DND-41 (cell line): ENCODE results near the gene CD69.
"Not testable (repeated sequence)": the region's sequence is repeated elsewhere in the genome, so short reads cannot be mapped to it uniquely, and the experiment has no call there.

Experiments
- ATAC-seq: fragments of 200-7000 bp; cut with Tn5 transposase; 3 replicates; pipeline ENCODE4 v1.9.1; 2021; ENCODE audit warnings: low read depth; ENCODE audit not compliant: insufficient read depth
- DNase-seq: peaks from one replicate; pipeline ENCODE4 v3.0.0-alpha.2; 2020
- H2AFZ ChIP-seq: 2 replicates; pipeline ENCODE4 v1.6.0; 2012; ENCODE audit warnings: low read depth, low read length
- H3K27ac ChIP-seq: 2 replicates; pipeline ENCODE4 v1.5.1; 2012; ENCODE audit warnings: low read length, inconsistent platforms
- H3K27me3 ChIP-seq: fragments of 200-600 bp; sonication (generic); 2 replicates; pipeline ENCODE4 v1.6.0; 2012; ENCODE audit warnings: low read length, mild to moderate bottlenecking, inconsistent platforms; ENCODE audit not compliant: insufficient read depth, poor library complexity
- H3K36me3 ChIP-seq: 2 replicates; pipeline ENCODE4 v1.5.1; 2012; ENCODE audit warnings: low read length, inconsistent platforms; ENCODE audit not compliant: insufficient read depth
- H3K4me1 ChIP-seq: 2 replicates; pipeline ENCODE4 v1.5.1; 2012; ENCODE audit warnings: mild to moderate bottlenecking, low read length; ENCODE audit not compliant: insufficient read depth
- H3K4me2 ChIP-seq: 2 replicates; pipeline ENCODE4 v1.6.0; 2012; ENCODE audit warnings: mild to moderate bottlenecking, moderate library complexity, low read length, inconsistent platforms; ENCODE audit not compliant: insufficient read depth
- H3K4me3 ChIP-seq, 2 experiments: fragments of 200-600 bp in 1 of 2; shearing (Covaris generic) in 1 of 2; 2 replicates each; pipeline ENCODE4 v1.5.1; 2012 to 2016; ENCODE audit warnings: inconsistent platforms in 2 of 2, low read length in 2 of 2, mild to moderate bottlenecking in 2 of 2, low read depth in 1 of 2, moderate library complexity in 1 of 2
- H3K79me2 ChIP-seq: 2 replicates; pipeline ENCODE4 v1.6.0; 2012; ENCODE audit warnings: low read length, inconsistent platforms; ENCODE audit not compliant: insufficient read depth
- H3K9ac ChIP-seq: 2 replicates; pipeline ENCODE4 v1.6.0; 2012; ENCODE audit warnings: low read depth, mild to moderate bottlenecking, inconsistent platforms, low read length, moderate library complexity
- H3K9me3 ChIP-seq: 2 replicates; pipeline ENCODE4 v1.5.1; 2012; ENCODE audit warnings: low read length, moderate library complexity, mild to moderate bottlenecking, inconsistent platforms; ENCODE audit not compliant: insufficient read depth, severe bottlenecking
- H4K20me1 ChIP-seq: 2 replicates; pipeline ENCODE4 v1.6.0; 2012; ENCODE audit warnings: low read length; ENCODE audit not compliant: insufficient read depth
- EZH2 ChIP-seq: IDR thresholded peaks from 3 replicates; pipeline ENCODE4 v1.6.1; 2012; ENCODE audit warnings: borderline replicate concordance, low read depth, mild to moderate bottlenecking, moderate library complexity, low read length, inconsistent platforms; ENCODE audit not compliant: severe bottlenecking
- TF ChIP-seq, protein P1 (sequence below): IDR thresholded peaks from 2 replicates; pipeline ENCODE4 v1.5.1; 2012; ENCODE audit warnings: borderline replicate concordance, low read length, moderate library complexity, mild to moderate bottlenecking; ENCODE audit not compliant: poor library complexity, severe bottlenecking; ENCODE audit errors: extremely low read depth

The CD69 gene

GRCh38 chr12:9740106-9740750 is 20.5 kb downstream of the CD69 start:
- no peaks in the 10 kb centered on the region for H4K20me1 ChIP-seq
- DNase-seq (no peak), ATAC-seq (no peak)
- no peak overlapping the region for H2AFZ ChIP-seq
- no peaks in the 10 kb centered on the region for H3K9me3 ChIP-seq
- H3K79me2 ChIP-seq: no peaks in the 10 kb centered on the region
- peaks cover 39% of the 10 kb centered on the region for H3K4me1 ChIP-seq
- no peak overlapping the region for H3K4me3 ChIP-seq
- TF ChIP-seq, protein P1, sequence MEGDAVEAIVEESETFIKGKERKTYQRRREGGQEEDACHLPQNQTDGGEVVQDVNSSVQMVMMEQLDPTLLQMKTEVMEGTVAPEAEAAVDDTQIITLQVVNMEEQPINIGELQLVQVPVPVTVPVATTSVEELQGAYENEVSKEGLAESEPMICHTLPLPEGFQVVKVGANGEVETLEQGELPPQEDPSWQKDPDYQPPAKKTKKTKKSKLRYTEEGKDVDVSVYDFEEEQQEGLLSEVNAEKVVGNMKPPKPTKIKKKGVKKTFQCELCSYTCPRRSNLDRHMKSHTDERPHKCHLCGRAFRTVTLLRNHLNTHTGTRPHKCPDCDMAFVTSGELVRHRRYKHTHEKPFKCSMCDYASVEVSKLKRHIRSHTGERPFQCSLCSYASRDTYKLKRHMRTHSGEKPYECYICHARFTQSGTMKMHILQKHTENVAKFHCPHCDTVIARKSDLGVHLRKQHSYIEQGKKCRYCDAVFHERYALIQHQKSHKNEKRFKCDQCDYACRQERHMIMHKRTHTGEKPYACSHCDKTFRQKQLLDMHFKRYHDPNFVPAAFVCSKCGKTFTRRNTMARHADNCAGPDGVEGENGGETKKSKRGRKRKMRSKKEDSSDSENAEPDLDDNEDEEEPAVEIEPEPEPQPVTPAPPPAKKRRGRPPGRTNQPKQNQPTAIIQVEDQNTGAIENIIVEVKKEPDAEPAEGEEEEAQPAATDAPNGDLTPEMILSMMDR: no peak
- no peak for TF ChIP-seq EZH2
- no peak overlapping the region for H3K27ac ChIP-seq
- H3K4me2 ChIP-seq: no peak overlapping the region
- H3K36me3 ChIP-seq: no peaks in the 10 kb centered on the region
- H3K27me3 ChIP-seq: peaks cover 10% of the 10 kb centered on the region
- no peak overlapping the region for H3K9ac ChIP-seq

DNA sequence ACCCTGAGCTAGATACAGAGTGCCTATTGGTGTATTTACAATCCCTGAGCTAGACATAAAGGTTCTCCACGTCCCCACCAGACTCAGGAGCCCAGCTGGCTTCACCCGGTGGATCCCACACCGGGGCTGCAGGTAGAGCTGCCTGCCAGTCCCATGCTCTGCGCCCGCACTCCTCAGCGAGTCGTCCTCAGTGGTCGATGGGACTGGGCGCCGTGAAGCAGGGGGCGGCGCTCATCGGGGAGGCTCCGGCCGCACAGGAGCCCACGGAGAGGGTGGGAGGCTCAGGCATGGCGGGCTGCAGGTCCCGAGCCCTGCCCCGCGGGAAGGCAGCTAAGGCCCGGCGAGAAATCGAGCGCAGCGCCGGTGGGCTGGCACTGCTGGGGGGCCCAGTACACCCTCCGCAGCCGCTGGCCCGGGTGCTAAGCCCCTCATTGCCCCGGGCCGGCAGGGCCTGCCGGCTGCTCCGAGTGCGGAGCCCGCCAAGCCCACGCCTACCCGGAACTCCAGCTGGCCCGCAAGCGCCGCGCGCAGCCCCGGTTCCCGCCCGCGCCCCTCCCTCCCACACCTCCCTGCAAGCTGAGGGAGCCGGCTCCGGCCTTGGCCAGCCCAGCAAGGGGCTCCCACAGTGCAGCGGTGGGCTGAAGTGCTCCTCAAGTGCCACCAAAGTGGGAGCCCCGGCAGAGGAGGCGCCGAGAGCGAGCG is 21.1 kb downstream of the CD69 start:
- H3K27ac ChIP-seq, H2AFZ ChIP-seq, H3K27me3 ChIP-seq, H4K20me1 ChIP-seq, H3K79me2 ChIP-seq, H3K4me3 ChIP-seq, H3K4me2 ChIP-seq, H3K9ac ChIP-seq, H3K9me3 ChIP-seq, ATAC-seq, H3K36me3 ChIP-seq, DNase-seq: not testable (repeated sequence)
- H3K4me1 ChIP-seq: peaks cover 39% of the 10 kb centered on the region

DNA sequence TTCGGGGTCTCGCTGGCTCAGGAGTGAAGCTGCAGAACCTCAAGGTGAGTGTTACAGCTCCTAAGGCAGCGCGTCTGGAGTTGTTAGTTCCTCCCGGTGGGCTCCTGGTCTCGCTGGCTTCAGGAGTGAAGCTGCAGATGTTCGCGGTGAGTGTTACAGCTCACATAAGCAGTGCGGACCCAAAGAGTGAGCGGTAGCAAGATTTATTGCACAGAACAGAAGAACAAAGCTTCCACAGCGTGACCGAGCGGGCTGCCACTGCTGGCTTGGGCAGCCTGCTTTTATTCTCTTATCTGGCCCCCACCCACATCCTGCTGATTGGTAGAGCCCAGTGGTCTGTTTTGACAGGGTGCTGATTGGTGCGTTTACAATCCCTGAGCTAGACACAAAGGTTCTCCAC is 21.8 kb downstream of the CD69 start:
- H3K4me1 ChIP-seq: peaks cover 39% of the 10 kb centered on the region
- not testable (repeated sequence) for H3K79me2 ChIP-seq

GRCh38 chr12:9736936-9737705 is 23.6 kb downstream of the CD69 start:
- Histone ChIP-seq H3K27ac (no peak overlapping the region), H3K4me2 (no peak overlapping the region), H3K36me3 (no peaks in the 10 kb centered on the region), H3K4me1 (peaks cover 22% of the 10 kb centered on the region), H3K9me3 (no peaks in the 10 kb centered on the region), H3K9ac (no peak overlapping the region), H3K79me2 (no peaks in the 10 kb centered on the region), H2AFZ (no peak overlapping the region), H3K4me3 (no peak overlapping the region), H4K20me1 (no peaks in the 10 kb centered on the region), H3K27me3 (peaks cover 2% of the 10 kb centered on the region)
- ATAC-seq (no peak), DNase-seq (no peak)
- TF ChIP-seq, protein P1: no peak
- no peak for TF ChIP-seq EZH2

More for the DNA sequence above, 21.8 kb downstream of the CD69 start:
- H3K4me2 ChIP-seq, ATAC-seq, H2AFZ ChIP-seq, H3K9ac ChIP-seq, H3K27me3 ChIP-seq, H3K27ac ChIP-seq, DNase-seq, H4K20me1 ChIP-seq, H3K9me3 ChIP-seq, H3K36me3 ChIP-seq, H3K4me3 ChIP-seq: not testable (repeated sequence)
